Activated CD8-positive, alpha-beta memory T cell treated with anti-CD3 and anti-CD28 coated beads, Interleukin-2, amount 50 U/mL, for 24 hours (primary cell): Measurements from ENCODE around the gene MACROD2.

Experiments used
- DNase-seq: peaks from one replicate; pipeline ENCODE4 v3.0.0-alpha.2; 2020; ENCODE audit errors: extremely low read depth

Gene MACROD2

GRCh38 chr20:15278041-15278440, 1282.7 kb downstream of the MACROD2 start:
- no peak for DNase-seq

- no peak for DNase-seq
Measured at GRCh38 chr20:15287329-15287728, 1292.0 kb downstream of the MACROD2 start.

- no peak for DNase-seq
Measured at GRCh38 chr20:15288106-15288505, 1292.8 kb downstream of the MACROD2 start.

- DNase-seq, result no peak
Measured at GRCh38 chr20:15289337-15289736, 1294.0 kb downstream of the MACROD2 start.

GRCh38 chr20:15292405-15292804, 1297.1 kb downstream of the MACROD2 start:
- DNase-seq, result no peak

- no peak for DNase-seq
Measured at GRCh38 chr20:15296422-15296821, 1301.1 kb downstream of the MACROD2 start.

- DNase-seq, result no peak
Measured at GRCh38 chr20:15297059-15297875, 1302.0 kb downstream of the MACROD2 start.

- no peak for DNase-seq
Measured at GRCh38 chr20:15302075-15302474, 1306.8 kb downstream of the MACROD2 start.

GRCh38 chr20:15310361-15310760, 1315.0 kb downstream of the MACROD2 start:
- DNase-seq, result no peak

- no peak for DNase-seq
Measured at GRCh38 chr20:15316556-15316955, 1321.2 kb downstream of the MACROD2 start.

GRCh38 chr20:15317546-15318232, 1322.4 kb downstream of the MACROD2 start:
- no peak for DNase-seq

- no peak for DNase-seq
Measured at GRCh38 chr20:15318682-15319081, 1323.4 kb downstream of the MACROD2 start.

- DNase-seq, result no peak
Measured at GRCh38 chr20:15319439-15319838, 1324.1 kb downstream of the MACROD2 start.

- DNase-seq, result no peak
Measured at GRCh38 chr20:15320941-15321340, 1325.6 kb downstream of the MACROD2 start.

GRCh38 chr20:15327123-15327522, 1331.8 kb downstream of the MACROD2 start:
- DNase-seq, result no peak

GRCh38 chr20:15328084-15328483, 1332.8 kb downstream of the MACROD2 start:
- no peak for DNase-seq

GRCh38 chr20:15332711-15333160, 1337.4 kb downstream of the MACROD2 start:
- no peak for DNase-seq

- no peak for DNase-seq
Measured at GRCh38 chr20:15333170-15333569, 1337.9 kb downstream of the MACROD2 start.

GRCh38 chr20:15336011-15336410, 1340.7 kb downstream of the MACROD2 start:
- no peak for DNase-seq

- DNase-seq, result no peak
Measured at GRCh38 chr20:15336536-15336935, 1341.2 kb downstream of the MACROD2 start.

- DNase-seq, result no peak
Measured at GRCh38 chr20:15339264-15339663, 1343.9 kb downstream of the MACROD2 start.

- no peak for DNase-seq
Measured at GRCh38 chr20:15342991-15343523, 1347.7 kb downstream of the MACROD2 start.

- DNase-seq, result no peak
Measured at GRCh38 chr20:15345287-15345686, 1350.0 kb downstream of the MACROD2 start.
